GM21390 (cell line): ENCODE data around the gene SNRPD2.

Source experiments
- ATAC-seq: cut with Tn5 transposase; IDR thresholded peaks from one replicate; pipeline ENCODE4 v1.9.1; 2021; ENCODE audit not compliant: unreplicated experiment

Gene SNRPD2

DNA sequence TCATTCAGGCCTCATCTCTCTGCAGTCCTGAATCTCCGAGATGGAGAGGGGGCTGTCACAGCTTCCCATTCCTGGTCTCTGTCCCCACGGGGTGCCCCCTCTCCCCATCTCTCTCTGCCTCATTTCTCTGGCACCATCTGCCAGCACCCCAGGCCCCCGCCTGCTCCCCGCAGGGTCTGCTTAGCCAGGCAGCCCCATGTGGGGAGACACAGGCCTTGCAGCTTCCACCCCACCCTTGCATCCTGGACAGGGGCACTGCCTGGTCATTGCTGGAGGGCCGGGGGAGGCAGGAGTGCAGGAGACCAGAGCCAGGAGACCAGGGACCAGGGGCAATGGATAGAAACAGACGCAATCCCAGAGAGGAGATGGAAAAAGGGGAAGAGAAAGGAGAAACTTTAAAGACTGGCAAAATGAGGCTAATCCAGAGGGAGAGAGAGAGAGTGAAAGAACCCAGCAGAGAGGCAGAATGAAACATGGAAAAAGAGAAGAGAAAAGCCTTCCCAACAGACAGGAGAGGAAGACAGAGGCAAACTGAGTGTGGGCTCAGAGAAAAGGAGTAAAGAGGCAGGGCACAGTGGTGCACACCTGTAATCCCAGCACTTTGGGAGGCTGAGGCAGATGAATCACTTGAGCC is 32.5 kb downstream of the SNRPD2 start:
- no peak for ATAC-seq

DNA sequence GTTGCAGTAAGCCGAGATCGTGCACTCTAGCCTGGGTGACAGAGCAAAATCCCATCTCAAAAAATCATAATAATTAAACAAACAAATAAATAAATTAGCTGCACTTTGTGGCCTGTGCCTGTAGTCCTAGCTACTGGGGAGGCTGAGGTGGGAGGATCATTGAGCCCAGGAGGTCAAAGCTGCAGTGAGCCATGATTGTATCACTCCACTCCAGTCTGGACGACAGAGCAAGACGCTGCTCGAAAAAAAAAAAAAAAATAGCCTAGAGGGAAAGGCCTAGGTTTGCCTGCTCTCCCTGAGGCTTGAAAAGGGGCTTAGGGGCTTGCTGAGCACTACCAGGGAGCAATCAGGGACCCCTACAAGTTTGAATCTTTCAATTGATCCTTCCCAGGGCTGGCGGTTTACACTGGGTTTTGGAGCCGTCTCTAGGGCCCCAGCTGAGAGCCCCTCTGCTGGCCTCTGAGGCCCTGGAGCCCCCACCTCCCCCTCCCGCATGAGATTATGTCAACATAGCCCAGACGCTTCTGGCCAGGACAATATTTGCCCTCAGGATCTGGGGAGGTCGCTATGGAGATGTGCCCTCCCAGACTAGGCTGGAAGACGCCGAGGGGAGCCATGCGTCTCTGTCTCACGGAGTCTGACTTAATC is 34.1 kb downstream of the SNRPD2 start:
- ATAC-seq = no peak

DNA sequence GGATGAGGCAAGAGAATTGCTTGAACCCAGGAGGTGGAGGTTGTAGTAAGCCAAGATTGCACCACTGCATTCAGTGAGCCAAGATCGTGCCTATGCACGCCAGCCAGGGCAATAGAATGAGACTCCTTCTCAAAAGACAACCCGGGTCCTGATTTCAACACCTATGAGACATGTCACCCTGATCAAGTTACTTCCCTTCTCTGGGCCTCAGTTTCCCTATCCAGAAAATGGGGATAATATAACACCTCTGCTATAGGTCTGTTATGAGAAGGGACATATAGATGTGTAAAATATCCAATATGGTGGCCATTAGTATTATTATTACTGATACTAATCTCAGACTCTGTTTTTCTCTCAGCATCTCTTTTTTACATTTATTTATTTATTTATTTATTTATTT is 36.7 kb downstream of the SNRPD2 start:
- no peak for ATAC-seq

DNA sequence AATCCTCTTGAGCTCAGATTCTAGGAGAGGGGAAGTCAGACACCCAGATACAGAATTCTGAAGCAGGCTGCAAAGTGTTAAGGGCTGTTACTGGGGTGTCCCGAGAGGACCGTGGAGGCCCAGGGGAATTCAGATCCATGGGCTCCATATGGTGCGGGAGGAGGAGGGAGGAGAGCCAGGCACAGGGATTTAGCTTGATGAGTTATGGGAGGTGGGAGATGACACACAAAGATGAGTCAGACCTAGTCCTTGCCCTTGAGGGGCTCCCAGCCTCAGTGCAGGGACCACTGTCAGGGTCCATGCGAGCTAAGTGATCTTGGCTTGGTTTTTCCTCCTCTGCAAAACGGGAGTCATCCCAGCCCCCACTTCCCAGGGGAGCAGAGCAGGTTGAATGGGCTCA is 38.1 kb downstream of the SNRPD2 start:
- no peak for ATAC-seq

DNA sequence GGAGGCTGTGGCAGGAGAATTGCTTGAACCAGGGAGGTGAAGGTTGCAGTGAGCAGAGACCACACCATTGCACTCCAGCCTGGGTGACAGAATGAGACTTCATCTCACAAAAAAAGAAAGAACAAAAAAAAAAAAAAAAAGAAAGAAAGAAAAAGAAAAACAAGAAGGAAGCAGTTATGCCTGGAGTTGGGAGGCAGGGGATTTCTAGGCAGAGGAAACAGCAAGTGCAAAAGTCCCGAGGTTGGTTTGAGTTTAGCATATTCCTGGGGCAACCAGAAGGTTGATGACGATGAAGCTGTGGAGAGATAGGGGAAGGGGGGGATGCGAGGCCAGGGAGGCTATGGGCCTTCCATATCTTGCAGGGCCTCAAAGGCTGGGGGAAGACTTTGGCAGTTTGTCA is 41.0 kb downstream of the SNRPD2 start:
- no peak for ATAC-seq

DNA sequence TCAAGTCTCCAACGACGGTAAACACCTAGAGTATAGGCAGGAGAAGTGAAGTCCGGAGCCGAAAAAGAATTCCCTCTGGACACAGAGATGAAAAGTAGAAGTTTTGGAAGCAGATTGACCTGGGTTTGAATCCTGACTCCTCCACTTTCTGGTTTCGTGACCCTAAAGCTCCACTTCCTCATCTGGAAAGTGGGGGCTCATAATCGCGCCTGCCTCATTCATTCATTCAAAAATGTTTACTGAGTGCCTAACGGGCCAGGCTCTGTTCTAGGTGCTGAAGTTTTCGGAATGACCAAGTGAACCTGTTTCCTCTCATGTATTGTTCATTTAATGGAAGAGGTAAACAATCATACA is 45.4 kb downstream of the SNRPD2 start:
- no peak for ATAC-seq

DNA sequence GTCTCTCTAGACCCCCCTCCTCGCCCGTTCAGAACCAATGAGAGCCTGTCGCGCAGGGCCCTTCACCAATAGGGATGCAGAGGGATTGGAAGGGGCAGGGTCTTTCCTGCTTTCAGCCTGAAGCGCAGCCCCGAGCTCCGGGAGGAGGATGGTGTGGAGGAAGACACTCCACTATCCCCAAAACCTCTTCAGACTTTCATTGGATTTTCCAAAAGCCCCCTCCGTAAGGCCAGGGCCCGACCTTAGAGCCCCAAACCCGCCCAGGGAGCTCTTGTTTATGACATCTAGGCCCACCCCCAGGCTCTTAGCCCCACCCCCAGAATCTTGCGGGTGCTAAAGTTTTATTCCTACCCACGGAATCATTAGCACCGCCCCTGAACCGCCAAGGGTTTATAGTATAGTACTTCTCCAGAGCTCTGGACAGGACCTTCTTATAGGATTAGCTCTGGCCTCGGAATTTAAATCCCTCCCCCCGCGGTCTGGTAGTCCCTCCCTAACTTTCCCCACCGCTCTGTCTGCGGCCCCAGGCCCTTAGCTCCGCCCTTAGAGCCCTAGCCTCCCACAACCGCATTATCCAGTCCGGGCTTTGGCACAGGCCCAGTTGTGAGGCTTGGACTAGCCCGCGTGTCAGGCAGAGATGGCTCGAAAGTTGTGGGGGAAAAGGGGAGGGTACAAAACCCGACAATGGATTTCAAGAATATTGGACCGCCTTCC is 46.0 kb downstream of the SNRPD2 start:
- ATAC-seq = no peak

DNA sequence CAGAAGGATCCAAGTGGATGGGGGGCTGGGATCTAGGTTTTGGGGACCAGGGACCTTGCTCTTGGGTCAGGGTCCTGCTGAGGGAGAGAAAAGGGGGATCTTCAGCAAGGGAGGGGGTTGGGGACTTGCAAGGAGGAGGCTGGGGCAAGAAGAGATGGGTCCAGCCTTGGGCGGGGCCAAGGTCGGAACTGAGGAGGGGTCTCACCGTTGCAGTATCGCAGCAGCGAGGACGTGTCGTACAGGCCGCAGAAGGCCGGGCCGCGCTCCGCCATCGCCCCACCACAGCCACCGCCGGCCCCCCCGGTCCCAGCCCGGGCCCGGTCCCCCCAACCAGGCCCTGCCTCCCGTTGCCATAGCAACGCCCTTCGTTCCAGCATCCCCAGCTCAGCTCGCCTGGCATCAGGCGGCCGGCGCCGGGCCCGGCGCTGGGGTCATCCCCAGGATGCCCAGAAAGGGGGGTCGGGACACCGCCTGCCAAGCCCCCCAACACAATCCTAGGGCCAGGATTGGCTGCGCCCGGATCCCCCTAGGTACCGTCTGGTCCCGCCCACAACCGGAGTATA is 46.6 kb downstream of the SNRPD2 start:
- ATAC-seq = no peak

DNA sequence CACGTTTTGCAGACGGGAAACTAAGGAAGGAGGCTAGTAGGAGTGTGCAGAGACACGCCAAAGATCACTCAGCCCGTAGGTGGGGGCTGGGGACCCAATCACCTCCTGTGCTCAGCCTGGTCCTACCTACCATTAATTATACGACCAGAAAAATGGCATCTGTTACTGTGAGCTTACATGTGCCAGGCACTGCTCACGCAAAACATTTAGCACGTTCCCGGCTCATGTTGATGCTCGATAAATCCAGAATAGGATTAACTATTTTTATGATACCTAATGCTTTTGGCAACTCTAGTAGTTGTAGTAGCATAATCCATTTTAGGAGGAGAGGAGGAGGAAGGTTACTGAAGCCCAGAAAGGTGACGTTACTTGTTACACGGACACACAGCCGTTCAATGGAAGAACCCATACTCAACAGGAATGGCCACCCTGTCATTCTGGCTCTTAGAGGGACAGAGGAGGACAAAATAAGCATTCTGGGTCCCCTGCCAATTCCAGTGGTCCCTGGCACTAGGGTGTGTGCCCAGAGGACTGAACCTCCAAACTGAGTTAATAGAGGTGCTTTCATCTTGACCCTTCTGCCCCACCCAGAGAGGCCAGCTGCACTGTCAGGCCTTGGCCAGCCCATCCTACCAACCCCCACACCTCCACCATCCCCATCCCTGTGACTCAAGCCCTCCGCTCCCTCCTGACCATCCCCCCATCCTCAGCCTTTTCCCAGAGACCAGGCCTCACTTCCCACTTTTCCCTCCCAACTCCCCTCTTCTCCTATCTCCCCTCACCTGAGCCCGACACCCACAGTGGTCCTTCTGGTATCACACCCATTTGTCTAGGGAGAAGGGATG is 47.6 kb downstream of the SNRPD2 start:
- ATAC-seq = no peak

DNA sequence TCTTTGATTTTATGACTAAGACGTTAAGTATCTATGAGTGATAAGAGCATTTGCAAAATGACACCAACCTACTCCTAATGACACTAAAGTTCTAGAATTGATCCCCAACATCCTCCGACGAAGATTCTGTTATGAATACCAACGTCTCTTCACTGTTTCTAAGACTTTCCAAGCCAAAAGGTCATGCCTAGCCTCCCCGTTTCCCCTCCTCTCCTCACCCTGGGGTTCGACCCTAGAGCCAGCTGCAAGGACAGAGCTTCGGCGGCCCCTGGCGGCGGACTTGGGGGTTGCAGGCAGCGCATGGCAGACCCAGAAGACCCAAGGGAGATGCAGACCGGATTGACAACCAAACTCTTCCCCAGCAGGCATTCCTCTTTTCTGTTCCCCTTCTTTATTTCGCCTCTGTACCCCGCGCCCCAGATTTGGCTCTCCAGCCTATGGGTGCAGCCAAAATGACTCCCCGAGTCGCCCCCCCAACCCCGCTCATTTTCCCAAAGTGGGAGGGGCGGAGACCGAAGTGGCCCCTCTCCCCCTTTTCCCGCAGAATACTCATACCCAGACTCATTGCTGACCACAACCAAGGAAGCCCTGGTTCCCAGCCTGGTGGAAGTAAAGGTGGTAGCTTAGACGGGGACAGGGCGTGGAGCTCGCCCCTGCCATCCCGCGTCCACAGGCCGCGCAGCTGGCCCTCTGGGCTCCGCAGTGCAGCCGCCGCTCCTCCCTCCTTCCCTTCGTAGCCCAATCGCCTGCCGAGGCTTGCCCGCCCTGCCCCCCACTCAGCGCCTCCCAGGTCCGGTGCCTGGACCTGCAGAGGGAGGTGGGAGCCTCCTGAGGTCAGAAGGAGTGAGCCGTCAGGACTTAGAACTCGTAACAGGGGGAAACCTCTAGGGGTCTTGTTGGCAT is 48.5 kb downstream of the SNRPD2 start:
- ATAC-seq = no peak

DNA sequence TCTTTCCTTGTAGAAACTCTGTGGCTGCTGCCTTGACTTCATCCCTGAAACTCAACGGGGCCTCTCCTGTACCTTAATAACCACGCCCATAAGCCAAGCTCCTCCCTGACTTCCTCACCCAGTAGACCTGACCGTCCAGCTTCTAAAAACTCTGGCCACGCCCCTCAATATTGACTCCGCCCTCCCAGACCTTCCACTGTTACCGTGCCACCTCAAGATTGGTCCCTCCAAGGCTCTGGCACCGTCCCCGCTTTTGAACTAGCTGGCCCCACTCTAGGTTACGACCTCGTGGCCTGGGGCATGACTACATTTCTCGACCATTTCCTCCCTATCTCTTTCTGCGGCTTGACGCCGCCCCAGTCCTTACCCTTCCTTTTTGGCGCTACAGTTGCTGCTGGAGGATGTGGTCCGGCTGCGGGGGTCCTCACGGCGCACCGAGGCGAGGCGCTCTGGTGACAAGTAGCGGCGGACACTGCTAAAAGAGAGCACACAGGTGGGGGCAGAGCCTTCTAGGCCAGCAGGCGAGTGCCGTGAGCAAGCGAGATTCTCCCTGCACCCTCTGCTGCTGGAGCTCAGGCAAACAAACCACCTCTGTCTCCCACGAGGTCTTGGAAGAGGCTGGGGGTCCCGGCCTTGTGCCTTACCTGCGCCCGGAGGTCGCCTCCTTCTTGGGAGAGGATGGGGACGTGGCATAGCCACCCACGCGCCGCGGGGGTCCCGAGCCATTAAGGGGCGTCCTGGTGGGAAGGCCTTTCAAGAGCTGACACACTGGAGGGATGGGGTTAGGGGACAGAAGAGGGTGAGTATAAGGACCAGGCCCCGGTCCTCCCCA is 50.3 kb downstream of the SNRPD2 start:
- peak; percentile 29 for ATAC-seq

DNA sequence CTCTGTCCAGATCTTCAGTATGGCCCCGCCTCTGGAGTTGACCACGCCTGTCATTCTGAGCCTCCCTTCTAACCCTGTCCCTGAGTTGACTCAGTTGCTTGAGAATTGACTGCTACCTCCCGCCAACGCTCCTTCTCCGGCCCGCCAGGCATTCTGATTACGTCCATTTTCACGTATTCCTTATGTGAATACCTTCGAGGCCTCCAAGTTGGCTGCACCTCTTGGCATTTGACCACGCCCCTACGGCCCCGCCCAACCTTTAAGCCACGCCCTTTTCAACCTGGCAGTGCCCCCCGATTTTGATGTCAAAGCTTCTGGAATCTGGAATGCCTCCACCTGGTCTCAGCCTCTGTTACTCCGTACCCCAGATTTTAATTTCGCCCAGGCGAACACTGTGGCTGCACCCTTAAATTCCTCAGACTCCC is 50.9 kb downstream of the SNRPD2 start:
- ATAC-seq = no peak

DNA sequence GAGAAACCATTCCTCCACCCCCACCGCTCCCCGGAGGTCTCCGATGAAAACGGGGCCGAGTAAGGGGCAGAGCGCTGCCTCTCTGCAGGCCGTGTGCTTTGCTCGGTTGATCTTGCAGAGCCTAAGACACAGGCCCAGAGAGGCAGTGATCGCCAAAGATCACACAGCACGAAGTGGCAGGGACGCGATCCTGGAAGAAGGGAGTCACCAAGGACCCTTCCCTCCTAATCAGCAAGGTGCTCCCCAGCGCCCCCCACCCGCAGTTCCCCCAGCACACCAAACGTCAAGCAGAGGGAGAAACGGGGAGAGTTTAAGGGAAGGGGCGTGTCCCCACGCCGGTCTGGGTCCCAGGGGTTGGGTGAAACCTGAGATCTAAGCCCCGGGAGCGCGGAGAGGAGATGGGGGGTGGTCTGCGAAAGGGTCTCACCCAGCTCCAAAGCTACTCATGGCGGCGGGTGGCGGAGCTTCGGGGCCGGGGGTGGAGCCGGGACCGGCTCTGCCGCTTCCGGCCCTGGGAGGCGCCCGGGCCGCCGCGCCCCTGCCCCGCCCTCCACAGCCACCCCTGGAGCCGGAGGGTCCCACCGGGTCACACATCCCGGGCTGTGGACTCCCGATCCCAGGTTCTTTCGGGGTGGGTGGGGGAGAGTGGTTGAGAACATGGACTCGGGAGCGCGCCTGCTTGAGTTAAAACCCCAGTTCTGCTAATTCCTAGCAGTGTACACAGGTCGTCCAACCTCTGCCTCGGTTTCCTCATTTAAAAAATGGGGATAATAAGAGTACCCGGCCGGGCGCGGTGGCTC is 52.6 kb downstream of the SNRPD2 start, which contains the start of gene EML2:
EML2 (minus strand) TSS at position 468 of the 800 bp plus-strand sequence; CDS start at position 447, 21 bp downstream.
- ATAC-seq = no peak

DNA sequence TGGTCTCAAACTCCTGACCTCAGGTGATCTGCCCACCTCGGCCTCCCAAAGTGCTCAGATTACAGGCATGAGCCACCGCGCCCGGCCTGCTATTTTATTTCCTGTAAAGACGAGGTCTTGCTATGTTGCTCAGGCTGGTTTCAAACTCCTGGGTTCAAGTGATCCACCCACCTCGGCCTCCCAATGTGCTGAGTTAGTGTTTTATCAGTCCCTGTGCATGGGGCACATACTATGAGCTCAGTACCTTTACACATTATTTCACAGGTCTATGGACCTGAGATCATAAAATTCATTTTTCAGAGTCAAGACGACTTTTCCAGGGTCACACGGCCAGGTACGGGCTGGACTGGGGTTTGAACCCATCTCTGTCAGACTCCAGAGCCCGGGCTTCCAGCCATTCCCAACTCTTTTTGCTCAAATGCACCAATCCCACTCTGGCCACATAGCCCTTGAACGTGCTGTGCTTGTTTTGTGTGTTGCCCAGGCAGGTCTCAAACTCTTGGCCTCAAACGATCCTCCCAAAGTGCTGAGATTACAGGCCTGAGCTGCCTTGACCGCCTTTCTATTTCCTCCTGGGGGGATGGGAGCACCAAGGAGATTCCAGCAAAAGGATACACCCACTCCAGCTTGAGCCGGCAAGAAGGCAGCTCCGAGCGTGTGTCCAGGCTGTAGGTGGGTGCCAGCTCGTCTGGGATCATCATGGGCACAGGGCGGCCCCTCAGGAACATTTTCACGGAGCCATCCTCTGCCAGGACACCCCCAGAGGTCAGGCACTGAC is 53.7 kb downstream of the SNRPD2 start:
- ATAC-seq = no peak
